ENCODE data around the gene NFKB2.

GRCh38 chr10:102420181-102420713, 24.7 kb downstream of the NFKB2 start:
- TF ChIP-seq CEBPB (IDR thresholded peaks at IDR 0.05; ENCODE audit: low read depth, low read length) (no peak), CTCF (conservative IDR thresholded peaks at IDR 0.05; ENCODE audit: low read depth, low read length) (no peak), ELK1 (IDR thresholded peaks at IDR 0.05; ENCODE audit: borderline replicate concordance, low read depth, low read length) (no peak), RFX5 (IDR thresholded peaks at IDR 0.05; ENCODE audit: low read depth, low read length) (no peak), MAFK (IDR thresholded peaks at IDR 0.05; ENCODE audit: low read depth, low read length) (no peak), MXI1 (IDR thresholded peaks at IDR 0.05; ENCODE audit: borderline replicate concordance, low read depth, low read length) (no peak), BHLHE40 (IDR thresholded peaks at IDR 0.05; ENCODE audit: low read depth, low read length) (no peak)

Data from IMR-90 (cell line).